Right hindlimb (tissue), 1 donor: ENCODE data around the gene SPTLC1.
A peak's percentile ranks its signal among the peaks of the same experiment; 100 is the strongest.
"Not testable (repeated sequence)": the region's sequence is repeated elsewhere in the genome, so short reads cannot be mapped to it uniquely, and the experiment has no call there.

Experiments used
- DNase-seq: peaks from one replicate; pipeline ENCODE4 v3.0.0-alpha.2; 2018

The SPTLC1 gene, protein sequence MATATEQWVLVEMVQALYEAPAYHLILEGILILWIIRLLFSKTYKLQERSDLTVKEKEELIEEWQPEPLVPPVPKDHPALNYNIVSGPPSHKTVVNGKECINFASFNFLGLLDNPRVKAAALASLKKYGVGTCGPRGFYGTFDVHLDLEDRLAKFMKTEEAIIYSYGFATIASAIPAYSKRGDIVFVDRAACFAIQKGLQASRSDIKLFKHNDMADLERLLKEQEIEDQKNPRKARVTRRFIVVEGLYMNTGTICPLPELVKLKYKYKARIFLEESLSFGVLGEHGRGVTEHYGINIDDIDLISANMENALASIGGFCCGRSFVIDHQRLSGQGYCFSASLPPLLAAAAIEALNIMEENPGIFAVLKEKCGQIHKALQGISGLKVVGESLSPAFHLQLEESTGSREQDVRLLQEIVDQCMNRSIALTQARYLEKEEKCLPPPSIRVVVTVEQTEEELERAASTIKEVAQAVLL

GRCh38 chr9:92115071-92115858 is at the start of gene SPTLC1:
TSS of gene SPTLC1 (minus strand) at chr9:92115413. CDS start at chr9:92115370, 43 bp downstream.
- DNase-seq, result peak; percentile 97

DNA sequence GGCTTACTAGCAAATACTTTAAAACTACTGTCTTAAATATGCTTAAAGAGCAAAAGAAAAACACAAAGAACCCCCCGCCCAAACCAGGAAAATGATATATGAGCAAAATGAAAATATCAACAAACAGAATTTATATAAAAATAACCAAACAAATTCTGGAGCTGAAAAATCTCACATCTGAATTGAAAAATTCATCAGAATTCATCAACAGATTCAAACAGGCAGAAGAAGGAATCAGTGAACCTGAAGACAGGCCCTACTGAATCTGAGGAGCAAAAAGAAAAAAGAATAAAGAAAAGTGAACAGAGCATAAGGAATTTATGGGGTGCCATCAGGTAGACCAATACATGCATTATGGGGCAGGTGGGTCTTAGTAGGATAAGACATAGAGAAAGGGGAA is 49.8 kb upstream of the SPTLC1 start:
- no peak for DNase-seq

DNA sequence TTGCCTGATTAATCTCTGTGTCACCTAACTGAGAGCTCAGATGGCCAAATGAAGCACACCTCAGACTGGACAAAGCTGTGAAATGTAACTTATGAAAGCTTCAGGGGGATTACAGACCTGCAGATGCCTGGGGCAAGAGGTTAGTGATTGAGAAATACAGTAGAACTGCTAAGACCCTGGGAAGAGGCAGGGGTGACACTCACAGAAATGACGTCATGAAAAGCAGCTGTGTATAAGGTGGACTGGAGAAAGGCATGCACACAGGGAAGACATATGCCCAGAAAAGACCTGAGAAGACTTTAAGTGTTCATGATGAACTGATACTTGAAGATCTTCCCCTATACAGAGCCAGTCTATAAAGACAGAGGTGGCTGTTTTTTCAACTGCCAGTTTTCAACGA is 49.3 kb upstream of the SPTLC1 start:
- no peak for DNase-seq

DNA sequence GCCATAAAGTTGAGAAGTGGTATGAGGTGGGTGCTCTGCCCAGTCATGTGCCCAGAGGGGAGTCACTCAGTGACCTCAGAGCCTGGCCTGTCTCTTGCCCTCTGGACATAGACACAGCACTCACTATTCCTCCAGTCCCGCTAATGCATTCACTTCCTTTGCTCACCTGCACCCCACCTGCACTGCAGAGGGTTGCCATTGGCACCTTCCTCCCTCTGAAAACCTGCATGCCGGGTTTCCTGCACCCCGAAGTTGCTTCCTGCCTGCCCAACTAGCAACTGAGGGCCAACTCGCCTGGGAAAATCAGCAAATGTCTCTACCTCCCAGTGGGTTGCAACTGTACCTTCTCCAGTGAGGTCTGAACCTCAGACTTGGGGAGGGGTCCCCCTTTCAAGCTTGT is 48.1 kb upstream of the SPTLC1 start:
- DNase-seq, result no peak

GRCh38 chr9:92160786-92161185 is 45.6 kb upstream of the SPTLC1 start:
- no peak for DNase-seq

- DNase-seq, result no peak
Observed at GRCh38 chr9:92159058-92159457, 43.8 kb upstream of the SPTLC1 start.

DNA sequence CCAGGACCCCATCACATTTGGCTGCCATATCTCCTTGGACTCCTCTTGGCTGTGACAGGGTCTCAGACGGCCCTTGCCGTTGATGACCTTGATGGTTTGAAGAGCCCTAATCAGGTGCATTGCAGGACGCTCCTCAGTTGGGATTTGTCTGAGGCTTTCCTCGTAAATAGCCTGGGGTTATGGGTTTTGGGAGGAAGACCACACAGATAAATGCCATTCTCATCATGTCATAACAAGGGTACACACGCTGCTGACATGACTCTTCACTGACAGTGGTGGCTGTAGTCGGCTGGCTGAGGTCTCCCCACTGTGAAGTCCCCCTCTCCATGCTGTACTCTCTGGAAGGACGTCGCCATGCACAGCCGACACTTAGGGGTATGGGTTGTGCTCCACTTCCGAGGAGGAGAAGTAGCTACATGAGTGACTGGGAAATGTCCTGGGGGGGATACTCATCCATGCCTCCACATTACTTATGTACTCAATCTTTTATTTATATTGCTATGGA is 42.9 kb upstream of the SPTLC1 start:
- no peak for DNase-seq

- DNase-seq, result not testable (repeated sequence)
Observed at GRCh38 chr9:92155736-92156135, 40.5 kb upstream of the SPTLC1 start.

GRCh38 chr9:92155221-92155620 is 40.0 kb upstream of the SPTLC1 start:
- no peak for DNase-seq

- not testable (repeated sequence) for DNase-seq
Observed at GRCh38 chr9:92153466-92154415, 38.5 kb upstream of the SPTLC1 start.

DNA sequence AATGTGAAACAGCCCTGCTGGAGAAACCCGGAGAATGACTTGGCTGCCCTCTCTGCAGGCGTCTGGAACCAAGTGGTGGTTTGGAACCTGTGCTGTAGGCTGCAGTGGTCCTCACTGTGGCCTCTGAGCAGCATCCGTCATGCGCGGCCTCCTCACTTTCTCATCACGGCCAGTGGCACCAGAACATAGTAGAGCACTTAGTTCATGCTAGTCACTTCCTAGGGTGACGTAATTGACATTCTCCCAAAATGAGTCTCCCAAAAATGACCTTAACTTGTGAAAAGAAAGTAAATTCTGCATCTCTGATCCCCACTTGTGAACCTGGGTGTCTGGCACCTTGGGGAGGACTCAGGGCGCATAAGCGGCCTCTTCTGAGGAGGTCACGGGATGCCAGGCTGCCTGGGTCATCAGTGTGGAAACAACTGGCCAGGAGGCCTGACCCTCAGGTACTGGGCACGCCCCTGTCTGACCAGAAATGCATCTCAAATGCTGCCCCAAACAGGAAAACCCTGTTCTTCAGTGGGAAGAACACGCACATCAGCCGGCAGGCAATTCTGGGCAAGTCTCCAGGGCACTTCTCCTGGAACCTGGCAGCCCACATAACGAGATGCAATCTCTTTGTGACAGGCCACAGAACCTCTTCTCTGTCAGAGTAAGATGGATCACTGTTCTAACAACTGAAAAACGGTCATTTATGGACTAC is 36.6 kb upstream of the SPTLC1 start:
- no peak for DNase-seq

DNA sequence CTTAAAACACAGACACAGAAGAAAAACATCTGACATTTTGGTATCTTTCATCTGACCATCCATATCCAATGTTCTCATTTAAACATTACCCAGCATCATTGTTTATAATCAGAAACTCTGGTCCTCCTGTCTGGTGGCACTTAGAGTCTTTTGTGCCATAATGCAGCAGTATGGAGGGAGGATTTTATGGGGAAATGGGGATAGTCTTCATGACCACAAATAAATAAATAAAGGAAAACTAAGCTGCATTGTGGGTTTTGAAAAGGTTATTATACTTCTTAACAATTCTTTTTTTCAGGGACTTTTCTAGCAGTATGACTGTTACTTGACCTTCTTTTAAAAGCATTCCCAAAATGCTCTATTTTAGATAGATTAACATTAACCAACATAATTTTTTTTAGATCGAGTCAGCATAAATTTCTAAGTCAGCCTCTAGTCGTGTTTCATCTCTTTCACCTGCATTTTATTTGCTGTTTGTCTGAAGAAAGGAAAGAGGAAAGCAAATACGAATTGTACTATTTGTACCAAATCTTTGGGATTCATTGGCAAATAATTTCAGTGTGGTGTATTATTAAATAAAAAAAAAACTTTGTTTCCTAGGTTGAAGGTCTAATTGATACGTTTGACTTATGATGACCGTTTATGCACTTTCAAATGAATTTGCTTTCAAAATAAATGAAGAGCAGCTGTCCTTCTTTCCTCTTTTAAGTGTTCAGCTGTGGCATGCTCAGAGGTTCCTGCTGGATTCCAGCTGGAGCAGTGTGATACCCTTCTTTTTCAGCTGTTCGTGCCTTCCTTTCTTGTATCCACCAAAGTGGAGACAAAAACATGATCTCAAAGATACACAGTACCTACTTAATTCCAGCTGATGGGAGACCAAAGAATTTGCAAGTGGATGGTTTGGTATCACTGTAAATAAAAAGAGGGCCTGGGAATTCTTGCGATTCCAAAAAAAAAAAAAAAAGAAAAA is 35.6 kb upstream of the SPTLC1 start:
- not testable (repeated sequence) for DNase-seq

DNA sequence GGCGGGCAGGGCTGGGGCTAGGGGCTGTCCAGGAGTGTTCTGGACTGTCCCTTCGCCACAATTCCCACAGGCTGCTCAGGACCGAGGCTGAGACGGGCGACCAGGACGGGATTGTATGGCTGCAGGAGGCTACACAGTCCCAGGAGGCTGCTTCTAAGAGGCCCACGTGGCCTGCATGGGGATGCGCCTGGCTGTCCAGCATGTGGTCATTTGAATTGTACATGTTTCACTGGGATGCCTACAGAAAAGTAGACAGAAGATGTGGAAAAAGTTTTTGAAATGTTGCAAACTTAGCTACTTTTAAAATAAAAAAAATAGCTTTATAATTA is 32.6 kb upstream of the SPTLC1 start:
- no peak for DNase-seq

- no peak for DNase-seq
Observed at GRCh38 chr9:92147030-92147851, 32.0 kb upstream of the SPTLC1 start.

GRCh38 chr9:92146610-92147009 is 31.4 kb upstream of the SPTLC1 start:
- DNase-seq, result no peak

- not testable (repeated sequence) for DNase-seq
Observed at GRCh38 chr9:92145784-92146183, 30.6 kb upstream of the SPTLC1 start.

DNA sequence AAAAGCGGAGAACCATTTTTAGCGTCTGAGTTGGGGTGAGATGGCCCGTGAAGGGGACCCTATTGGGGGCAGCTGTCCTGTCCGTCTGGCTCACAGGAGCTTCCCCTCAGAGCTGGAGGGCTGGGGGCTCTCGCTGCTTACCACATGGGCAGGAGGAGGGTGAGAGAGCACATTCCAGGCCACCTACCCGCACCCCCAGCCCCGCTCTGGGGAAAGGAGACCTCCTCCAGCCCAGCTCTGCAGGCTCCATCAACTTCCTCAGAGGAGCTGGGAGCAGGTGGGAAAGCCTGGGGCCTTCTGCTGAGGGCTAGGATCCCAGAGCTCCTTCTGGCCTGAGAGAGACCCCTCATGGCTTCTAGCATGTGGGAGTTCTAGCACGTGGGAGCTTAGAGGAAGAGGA is 27.1 kb upstream of the SPTLC1 start:
- DNase-seq, result no peak

DNA sequence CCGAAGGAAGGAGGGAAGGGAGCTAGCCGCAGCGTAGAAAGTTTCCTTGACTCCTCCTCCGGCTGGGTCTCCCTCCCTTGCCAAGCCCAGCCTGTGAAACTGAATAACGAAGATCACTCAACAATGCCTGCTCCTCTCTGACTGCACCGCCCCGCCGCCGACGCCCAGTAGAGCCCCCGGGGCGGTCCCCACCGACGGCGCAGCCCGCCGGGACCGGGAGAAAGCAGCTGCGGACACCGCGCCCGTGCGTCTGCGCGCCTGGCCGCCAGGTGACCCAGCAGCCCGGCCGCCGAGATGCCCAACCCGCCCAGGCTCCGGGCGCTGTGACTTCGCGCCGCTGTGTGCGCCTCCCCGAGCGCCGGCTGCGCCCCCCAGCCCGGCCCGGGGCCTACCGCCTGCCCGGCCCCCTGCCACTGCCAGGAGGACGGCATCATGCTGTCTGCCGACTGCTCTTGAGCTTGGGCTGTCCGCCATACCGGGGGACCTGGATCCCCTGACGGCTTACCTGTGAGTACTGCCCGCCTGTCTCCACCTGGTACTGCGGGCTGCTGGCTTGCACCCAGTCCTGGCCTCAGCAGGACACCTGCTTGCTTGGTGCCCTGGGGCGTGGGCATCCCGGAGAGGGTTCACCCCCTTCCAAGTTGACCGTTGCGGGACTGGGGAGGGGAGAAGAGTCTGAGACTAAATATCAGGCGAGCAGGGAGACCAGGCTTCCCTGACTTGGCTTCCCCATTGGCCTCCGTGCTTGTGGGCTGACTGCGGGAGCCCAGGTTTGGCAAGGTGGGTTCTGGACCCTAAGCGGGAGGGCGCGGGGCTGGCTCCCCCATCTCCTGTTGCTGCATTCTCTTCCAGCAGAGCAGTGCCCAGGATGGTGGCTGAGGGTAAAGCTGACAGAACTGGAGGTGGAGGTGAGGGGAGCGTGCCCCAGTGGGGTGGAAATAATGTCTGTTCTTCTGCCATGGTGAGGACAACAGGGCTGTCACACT is 26.2 kb upstream of the SPTLC1 start:
- DNase-seq, result peak; percentile 56

DNA sequence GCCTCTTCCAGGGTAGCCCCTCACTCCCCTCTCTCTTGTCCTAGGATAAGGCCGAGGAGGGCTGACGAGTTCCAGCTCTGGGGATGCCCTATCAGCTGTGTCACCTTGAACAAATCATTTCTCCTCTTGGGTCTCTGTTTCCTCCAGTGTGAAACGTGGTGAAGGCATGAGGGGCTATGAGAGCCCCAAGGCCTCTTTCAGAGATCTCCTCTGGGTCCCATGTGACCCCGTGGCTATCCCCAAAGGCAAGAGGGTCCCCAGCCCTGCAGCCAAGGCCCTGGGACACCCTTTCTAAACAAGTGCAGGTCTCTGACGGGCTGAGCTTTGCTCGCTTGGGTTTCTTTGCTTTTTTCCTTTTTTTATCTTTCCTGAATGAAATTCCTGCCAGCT is 25.5 kb upstream of the SPTLC1 start:
- no peak for DNase-seq
